Pancreas (tissue), 10 donors: ENCODE measurements around the gene RASGRF1. TPM values are rescaled to one million over a fixed set of nuclear protein-coding genes. Genes with fewer than 3 reads are reported as not detected.

Source experiments
- ATAC-seq, 4 donors: fragments of 200-7000 bp; cut with Tn5 transposase; one replicate each; pipeline versions ENCODE4 v1.8.0 to v1.9.1; 2020; ENCODE audit warnings: mild to moderate bottlenecking in 4 of 4, moderate library complexity in 4 of 4
- DNase-seq, 6 donors: peaks; one replicate each; pipeline ENCODE4 v3.0.0-alpha.2; 2020
- FAIRE-seq: peaks from 2 replicates; lab custom pipeline; 2012; peaks lifted over from hg19 to GRCh38; lab: Jason Lieb, UNC
- H3K27ac ChIP-seq, 4 donors: fragments of 200-600 bp; sonication (generic); 1 replicate in 3 of 4; 2 replicates in 1 of 4; pipeline versions ENCODE4 v1.5.0 to v1.8.0; 2020
- H3K27me3 ChIP-seq, 4 donors: fragments of 200-600 bp; one replicate each; pipeline ENCODE4 v1.8.0; 2021
- H3K36me3 ChIP-seq, 3 donors: fragments of 200-600 bp; sonication (generic) in 1 of 3; one replicate each; pipeline versions ENCODE4 v1.5.0 to v1.8.0; 2020 to 2021
- H3K4me1 ChIP-seq, 3 donors: fragments of 200-600 bp; one replicate each; pipeline ENCODE4 v1.8.0; 2021
- H3K4me3 ChIP-seq, 4 donors: fragments of 200-600 bp; sonication (generic) in 2 of 4; one replicate each; pipeline versions ENCODE4 v1.5.0 to v1.8.0; 2020 to 2021
- H3K9me3 ChIP-seq, 4 donors: fragments of 200-600 bp; one replicate each; pipeline ENCODE4 v1.8.0; 2021
- CTCF ChIP-seq, 4 donors: fragments of 200-600 bp; sonication (generic) in 3 of 4; IDR thresholded peaks; one replicate each; pipeline versions ENCODE4 v1.5.0 to v1.8.0; 2021; ENCODE audit warnings: antibody characterized with exemption in 4 of 4
- WGBS, 2 donors: extraction: QIAGEN DNeasy Blood & Tissue Kit; methylation state at CpG; one replicate each; pipeline ENCODE4 v1.1.7; 2013; 5-methylcytosine and 5-hydroxymethylcytosine counted together
- intact Hi-C, 3 donors: fragments of 100-400 bp; cut with DNase I; formaldehyde crosslinking; loops; one replicate each; pipeline versions ENCODE4 v1.11.1 to v1.14.2; 2022
- polyA plus RNA-seq, 2 donors: library from polyadenylated mRNA; stranded (reverse); fragments of 200-250 nt; gene quantifications; one replicate each; pipeline ENCODE4 v1.2.3, GENCODE V29; 2013
- total RNA-seq, 6 donors: library from RNA; stranded (reverse); fragmentation: NEBNext Ultra II Directional in 4 of 6; extraction: Animal tissue kit (Norgen Biotek cat#: 25700) in 4 of 6; gene quantifications; one replicate each; pipeline versions ENCODE4 v1.2.1 to v1.2.4, GENCODE V29; 2021 to 2023
- donor health status: healthy with polysubstance abuse.
- donor health status: DM: no; HTN: no; CAD: no; lungs with moderate emphysema.
- donor health status: DM: no; HTN: no; CAD: no.
- donor health status: control.
- donor health status: control.
- donor health status: Bipolar disorder and iron deficiency.
- donor health status: DM: yes; HTN: yes; CAD: no.
- donor health status: DM: no; HTN: no; CAD: no.
- donor health status: DM: no; HTN: no; CAD: no.
- donor health status: DM: yes; HTN: yes; CAD: no.

Gene RASGRF1
- total and polyA plus RNA-seq, 8 donors = 0.35 to 8.4 (median 2.1) TPM

- Histone ChIP-seq H3K27ac (no peak overlapping the region), H3K4me1 (no peaks in the 10 kb centered on the region), H3K4me3 (no peak overlapping the region), H3K9me3 (no peaks in the 10 kb centered on the region), H3K36me3 (no peaks in the 10 kb centered on the region), H3K27me3 (no peaks in the 10 kb centered on the region)
- WGBS, 2 donors = 77 to 82% methylated on average over 6 of the region's 6 CpGs
- intact Hi-C loops = no loop called here
- no peak for ATAC-seq
- TF ChIP-seq CTCF (IDR thresholded peaks at IDR 0.05) = no peak
- no peak for FAIRE-seq
- no peak for DNase-seq
Measured at GRCh38 chr15:79051029-79051428, 39.6 kb downstream of the RASGRF1 start.

GRCh38 chr15:79050341-79050740 lies 40.2 kb downstream of the RASGRF1 start:
- no peaks in the 10 kb centered on the region for H3K9me3 ChIP-seq
- no peak for DNase-seq
- no peak for ATAC-seq
- no peak overlapping the region for H3K4me3 ChIP-seq
- H3K36me3 ChIP-seq = no peaks in the 10 kb centered on the region
- 85 to 88% methylated on average over 3 of the region's 3 CpGs for WGBS, 2 donors
- H3K27me3 ChIP-seq = no peaks in the 10 kb centered on the region
- intact Hi-C loops = no loop called here
- no peaks in the 10 kb centered on the region for H3K4me1 ChIP-seq
- no peak overlapping the region for H3K27ac ChIP-seq
- no peak for FAIRE-seq
- TF ChIP-seq CTCF (IDR thresholded peaks at IDR 0.05) = no peak

- no peaks in the 10 kb centered on the region for H3K9me3 ChIP-seq
- no peak overlapping the region for H3K4me3 ChIP-seq
- intact Hi-C loops = no loop called here
- no peak for TF ChIP-seq CTCF (IDR thresholded peaks at IDR 0.05)
- no peaks in the 10 kb centered on the region for H3K27me3 ChIP-seq
- H3K36me3 ChIP-seq = no peaks in the 10 kb centered on the region
- WGBS, 2 donors = 82 to 86% methylated on average over 9 of the region's 9 CpGs
- ATAC-seq (no peak), DNase-seq (no peak), FAIRE-seq (no peak)
- no peak overlapping the region for H3K27ac ChIP-seq
- H3K4me1 ChIP-seq = no peaks in the 10 kb centered on the region
Measured at GRCh38 chr15:79049416-79049815, 41.2 kb downstream of the RASGRF1 start.

- no peak for FAIRE-seq
Measured at GRCh38 chr15:79047676-79048439, 42.7 kb downstream of the RASGRF1 start.

More at GRCh38 chr15:79047676-79048439, 42.7 kb downstream of the RASGRF1 start:
- no peaks in the 10 kb centered on the region for H3K27me3 ChIP-seq
- ATAC-seq (no peak), DNase-seq (peak in 1 of 6 donors; percentile 34)
- H3K4me1 ChIP-seq = no peaks in the 10 kb centered on the region
- no peak for TF ChIP-seq CTCF (IDR thresholded peaks at IDR 0.05)
- H3K27ac ChIP-seq = no peak overlapping the region
- 81 to 82% methylated on average over 10 of the region's 10 CpGs for WGBS, 2 donors
- no peak overlapping the region for H3K4me3 ChIP-seq
- no peaks in the 10 kb centered on the region for H3K9me3 ChIP-seq
- H3K36me3 ChIP-seq = no peaks in the 10 kb centered on the region
- intact Hi-C loops = no loop called here
